ENCODE data around the gene CNTN3. TPM values are rescaled to one million over a fixed set of nuclear protein-coding genes. Genes with fewer than 3 reads are reported as not detected.

Gene CNTN3
- total RNA-seq, 1 donor, result 6.5 TPM

DNA sequence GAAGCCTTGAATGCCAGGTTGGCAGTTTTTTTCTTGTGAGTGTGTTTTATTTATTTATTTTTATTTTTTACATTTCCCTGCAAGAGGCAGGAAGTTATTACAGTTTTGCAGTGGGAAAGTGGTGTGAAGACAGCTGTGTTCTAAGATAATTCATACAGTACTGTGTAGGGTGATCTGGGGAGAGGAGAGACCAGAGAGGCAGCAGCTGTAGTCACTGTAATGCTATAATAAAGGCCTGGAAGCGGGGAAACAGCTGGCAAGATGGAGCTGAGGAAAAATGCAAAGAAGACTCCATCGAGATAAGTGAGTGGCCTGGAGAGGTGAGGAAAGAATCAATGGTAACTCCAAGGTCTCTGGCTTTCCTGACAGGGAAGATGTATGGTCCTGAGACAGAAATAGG lies 23.1 kb downstream of the CNTN3 start:
- no peak for DNase-seq (ENCODE audit: low read depth)
- H3K4me3 ChIP-seq (ENCODE audit: low read depth, low read length), result no peak overlapping the region
- TF ChIP-seq, protein P1, sequence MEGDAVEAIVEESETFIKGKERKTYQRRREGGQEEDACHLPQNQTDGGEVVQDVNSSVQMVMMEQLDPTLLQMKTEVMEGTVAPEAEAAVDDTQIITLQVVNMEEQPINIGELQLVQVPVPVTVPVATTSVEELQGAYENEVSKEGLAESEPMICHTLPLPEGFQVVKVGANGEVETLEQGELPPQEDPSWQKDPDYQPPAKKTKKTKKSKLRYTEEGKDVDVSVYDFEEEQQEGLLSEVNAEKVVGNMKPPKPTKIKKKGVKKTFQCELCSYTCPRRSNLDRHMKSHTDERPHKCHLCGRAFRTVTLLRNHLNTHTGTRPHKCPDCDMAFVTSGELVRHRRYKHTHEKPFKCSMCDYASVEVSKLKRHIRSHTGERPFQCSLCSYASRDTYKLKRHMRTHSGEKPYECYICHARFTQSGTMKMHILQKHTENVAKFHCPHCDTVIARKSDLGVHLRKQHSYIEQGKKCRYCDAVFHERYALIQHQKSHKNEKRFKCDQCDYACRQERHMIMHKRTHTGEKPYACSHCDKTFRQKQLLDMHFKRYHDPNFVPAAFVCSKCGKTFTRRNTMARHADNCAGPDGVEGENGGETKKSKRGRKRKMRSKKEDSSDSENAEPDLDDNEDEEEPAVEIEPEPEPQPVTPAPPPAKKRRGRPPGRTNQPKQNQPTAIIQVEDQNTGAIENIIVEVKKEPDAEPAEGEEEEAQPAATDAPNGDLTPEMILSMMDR (IDR thresholded peaks at IDR 0.05; ENCODE audit: insufficient read depth, low read depth, low read length), result no peak

DNA sequence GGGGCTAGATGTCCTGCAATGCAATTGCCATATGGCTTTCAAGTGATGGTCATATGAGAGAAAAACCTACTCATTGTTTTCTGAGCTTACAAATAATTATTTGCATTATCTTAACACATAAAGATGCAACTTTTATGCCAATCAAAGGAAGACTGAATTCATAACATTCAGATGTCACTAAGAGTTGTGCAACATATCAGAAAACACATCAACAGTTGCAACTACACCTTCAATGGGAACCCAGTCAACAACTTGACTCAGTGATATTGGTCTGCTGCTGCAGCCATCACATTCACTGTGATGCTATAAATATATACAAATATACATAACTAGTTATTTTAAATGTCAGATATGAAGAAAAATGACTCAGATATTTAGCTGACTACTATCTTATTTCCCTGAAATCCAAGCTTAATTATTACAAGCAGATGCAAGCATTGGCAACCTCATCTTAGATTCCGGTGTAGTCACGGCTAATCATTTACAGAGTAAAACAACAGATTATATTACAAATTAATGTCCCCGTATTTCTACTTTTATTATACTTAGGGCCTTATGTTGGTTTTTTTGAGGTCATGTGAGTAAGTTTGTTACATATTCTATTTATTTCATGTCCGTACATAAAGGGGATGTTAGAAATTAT lies 23.7 kb downstream of the CNTN3 start:
- no peak overlapping the region for H3K4me3 ChIP-seq (ENCODE audit: low read depth, low read length)
- DNase-seq (ENCODE audit: low read depth), result no peak
- TF ChIP-seq, protein P1 (IDR thresholded peaks at IDR 0.05; ENCODE audit: insufficient read depth, low read depth, low read length), result no peak

DNA sequence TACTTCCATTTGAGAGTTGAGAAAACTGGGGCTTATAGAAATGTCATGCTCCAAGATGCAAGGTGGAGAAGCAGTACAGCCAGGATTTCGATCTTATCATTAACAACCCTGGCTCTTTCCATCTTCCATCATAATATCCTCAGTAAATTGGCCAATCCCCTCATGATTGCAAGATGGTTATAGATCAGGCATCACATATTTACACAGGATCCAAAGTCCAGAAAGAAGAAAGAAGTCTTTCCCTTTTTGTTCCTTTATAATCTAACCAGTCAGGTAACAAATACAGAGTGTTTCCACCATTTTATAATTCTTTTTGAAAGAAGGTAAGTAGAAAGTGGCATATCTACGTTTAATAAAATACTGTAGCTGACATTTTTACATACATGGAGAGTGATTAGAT lies 29.7 kb downstream of the CNTN3 start:
- TF ChIP-seq, protein P1 (IDR thresholded peaks at IDR 0.05; ENCODE audit: insufficient read depth, low read depth, low read length), result no peak
- no peak overlapping the region for H3K4me3 ChIP-seq (ENCODE audit: low read depth, low read length)
- no peak for DNase-seq (ENCODE audit: low read depth)

DNA sequence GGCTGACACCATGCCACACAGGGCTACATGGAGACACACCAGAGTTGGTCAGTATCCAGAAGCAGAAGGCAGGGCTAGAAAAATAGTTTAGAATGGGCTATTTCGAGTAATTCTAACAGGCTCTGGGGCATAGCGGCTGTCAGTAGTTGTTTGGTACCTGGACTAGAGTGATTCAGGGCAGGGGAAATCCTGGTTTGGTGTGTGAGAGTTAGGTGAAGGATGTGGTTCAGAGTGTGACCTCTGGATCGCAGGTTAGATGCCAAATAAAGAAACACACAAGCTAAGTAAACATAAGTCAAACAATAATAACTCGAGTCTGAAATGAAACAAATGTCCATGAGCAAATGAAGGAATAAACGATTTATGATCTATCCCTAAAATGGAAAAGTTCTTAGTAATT lies 31.5 kb downstream of the CNTN3 start:
- DNase-seq (ENCODE audit: low read depth), result no peak
- TF ChIP-seq, protein P1 (IDR thresholded peaks at IDR 0.05; ENCODE audit: insufficient read depth, low read depth, low read length), result no peak
- H3K4me3 ChIP-seq (ENCODE audit: low read depth, low read length), result no peak overlapping the region

DNA sequence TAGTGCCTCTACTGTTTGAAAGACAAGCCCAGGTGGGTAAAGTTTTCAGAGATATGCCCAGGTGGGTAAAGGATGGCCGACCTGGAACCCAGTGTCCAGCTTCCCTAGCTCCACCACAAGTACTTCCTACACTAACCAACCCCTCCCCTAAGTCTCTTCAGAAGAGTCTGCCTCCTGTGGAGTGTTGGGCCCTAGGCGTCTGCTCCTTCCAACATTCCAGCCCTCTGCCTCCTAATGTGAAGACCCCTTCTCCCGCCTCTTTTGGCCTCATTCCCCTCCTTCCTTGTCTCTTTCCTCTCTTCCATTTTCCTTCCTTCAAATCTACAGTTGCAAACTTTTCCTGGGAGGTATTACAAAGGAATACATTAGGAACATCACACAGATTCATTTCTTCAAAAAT lies 38.6 kb downstream of the CNTN3 start:
- TF ChIP-seq, protein P1 (IDR thresholded peaks at IDR 0.05; ENCODE audit: insufficient read depth, low read depth, low read length), result no peak
- DNase-seq (ENCODE audit: low read depth), result no peak
- H3K4me3 ChIP-seq (ENCODE audit: low read depth, low read length), result no peak overlapping the region

DNA sequence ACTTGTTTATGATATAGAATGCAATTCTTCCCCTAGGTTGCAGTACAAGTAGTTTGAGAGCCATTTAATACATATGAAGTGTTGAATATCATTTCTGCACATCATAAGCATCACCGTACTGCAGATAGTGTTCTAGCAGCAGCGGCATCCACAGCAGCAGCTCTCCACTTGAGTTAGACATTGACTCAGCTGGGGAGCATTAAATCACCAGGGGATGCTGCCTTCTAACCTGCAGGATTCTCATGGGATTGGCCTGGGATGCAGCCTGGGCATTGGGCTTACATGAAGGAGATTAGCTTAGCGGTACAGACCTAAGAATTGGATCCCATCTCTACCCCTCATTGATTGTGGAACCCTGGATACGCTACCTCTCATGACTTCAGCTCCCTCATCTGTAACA lies 43.3 kb downstream of the CNTN3 start:
- no peak overlapping the region for H3K4me3 ChIP-seq (ENCODE audit: low read depth, low read length)
- TF ChIP-seq, protein P1 (IDR thresholded peaks at IDR 0.05; ENCODE audit: insufficient read depth, low read depth, low read length), result no peak
- DNase-seq (ENCODE audit: low read depth), result no peak

All from fibroblast of villous mesenchyme (primary cell).